GM20431 (cell line): ENCODE results near the gene ALPL.

Source experiments
- in situ Hi-C: fragments of 300-500 bp; cut with MseI, MboI; formaldehyde crosslinking; loops from one replicate; pipeline ENCODE4 v1.15.0; 2020; ENCODE audit warnings: low sequenced_read_pairs; ENCODE audit not compliant: unreplicated experiment

Gene ALPL

GRCh38 chr1:21525340-21525717 is 16.1 kb downstream of the ALPL start:
- in situ Hi-C loops = no loop called here

DNA sequence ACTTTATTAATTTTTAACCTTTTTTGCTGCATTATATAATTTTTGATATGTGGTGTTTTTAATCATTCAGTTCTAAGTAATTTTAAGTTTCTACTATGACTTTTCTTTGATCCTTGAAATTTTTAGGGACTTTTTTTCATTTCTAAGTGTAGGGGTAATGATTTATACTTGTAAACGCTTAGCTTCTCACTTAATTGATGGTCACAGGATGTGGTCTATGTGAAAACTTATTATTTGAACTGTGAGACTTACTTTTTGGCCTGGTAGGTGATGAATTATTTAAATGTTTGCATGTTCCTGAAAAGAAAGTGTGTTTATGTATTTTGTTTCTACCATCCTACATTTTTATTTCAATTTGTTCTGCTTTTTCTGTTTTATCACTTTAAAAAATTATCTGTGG is 17.2 kb downstream of the ALPL start:
- in situ Hi-C loops = no loop called here

DNA sequence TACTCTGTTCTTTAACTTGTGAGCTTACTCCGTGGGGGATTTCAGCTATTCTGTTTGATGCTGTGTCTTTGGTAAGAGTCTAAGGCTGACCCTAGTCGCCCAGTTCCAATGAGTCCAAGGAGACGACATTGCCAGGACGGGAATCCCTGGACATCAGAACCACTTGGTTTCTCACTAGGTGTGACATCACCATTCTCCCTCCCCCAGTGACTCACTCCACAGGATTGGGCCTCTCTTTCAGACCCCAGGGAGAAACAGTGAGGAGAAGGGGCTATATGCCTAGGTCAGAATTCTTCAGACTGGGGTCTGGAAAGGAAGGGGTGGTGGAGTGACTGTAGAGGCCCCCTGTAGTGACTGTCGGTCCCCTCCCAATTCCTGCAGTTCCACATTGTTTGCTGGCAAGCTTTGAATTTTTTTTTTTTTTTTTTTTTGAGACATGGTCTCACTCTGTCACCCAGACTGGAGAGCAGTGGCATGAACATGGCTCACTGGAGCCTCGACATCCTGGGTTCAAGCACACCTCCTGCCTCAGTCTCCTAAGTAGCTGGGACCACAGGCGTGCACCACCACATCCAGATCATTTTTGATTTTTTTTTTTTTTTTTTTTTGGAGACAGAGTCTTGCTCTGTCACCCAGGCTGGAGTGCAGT is 21.3 kb downstream of the ALPL start:
- in situ Hi-C loops = no loop called here

GRCh38 chr1:21531241-21531640 is 22.0 kb downstream of the ALPL start:
- in situ Hi-C loops = no loop called here

DNA sequence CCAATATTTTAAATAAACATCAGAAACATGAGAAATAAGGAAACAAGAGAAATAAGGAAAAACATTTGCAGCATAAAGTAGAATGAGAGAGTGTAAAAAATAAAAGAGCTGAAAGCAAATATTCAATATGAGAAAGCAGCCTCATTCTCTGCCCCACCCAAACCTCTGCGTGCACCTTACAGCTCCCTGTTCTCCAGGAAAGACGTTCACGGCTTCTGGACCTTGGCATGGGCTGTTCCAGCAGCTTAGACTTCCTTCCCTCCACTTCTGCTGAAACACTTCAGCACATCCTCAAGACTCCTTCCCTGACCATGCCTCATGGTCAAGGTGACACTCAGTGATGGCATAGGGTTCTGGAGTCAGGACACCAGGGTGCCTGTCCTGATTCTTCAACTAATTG is 23.3 kb downstream of the ALPL start:
- in situ Hi-C loops = no loop called here

GRCh38 chr1:21532992-21533534 is 23.8 kb downstream of the ALPL start:
- in situ Hi-C loops = no loop called here

DNA sequence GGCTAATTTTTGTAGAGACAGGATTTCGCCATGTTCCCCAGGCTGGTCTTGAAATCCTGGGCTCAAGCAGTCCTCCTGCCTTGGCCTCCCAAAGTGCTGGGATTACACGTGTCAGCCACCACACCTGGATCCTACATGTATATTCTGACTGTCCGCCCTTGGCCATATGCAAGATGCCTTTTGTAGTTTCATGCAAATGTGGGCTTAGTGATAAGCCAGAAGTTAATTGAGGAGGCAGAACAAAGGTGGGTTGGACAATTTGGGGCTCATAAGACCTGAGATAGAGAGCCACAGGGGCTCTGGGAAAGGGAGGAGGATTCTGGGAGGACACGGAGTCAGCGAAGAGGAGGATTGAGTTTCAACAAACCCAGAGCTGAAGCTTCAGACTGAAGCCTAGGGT is 24.9 kb downstream of the ALPL start:
- in situ Hi-C loops = no loop called here

- in situ Hi-C loops = no loop called here
Observed at GRCh38 chr1:21534674-21535378, 25.6 kb downstream of the ALPL start.

DNA sequence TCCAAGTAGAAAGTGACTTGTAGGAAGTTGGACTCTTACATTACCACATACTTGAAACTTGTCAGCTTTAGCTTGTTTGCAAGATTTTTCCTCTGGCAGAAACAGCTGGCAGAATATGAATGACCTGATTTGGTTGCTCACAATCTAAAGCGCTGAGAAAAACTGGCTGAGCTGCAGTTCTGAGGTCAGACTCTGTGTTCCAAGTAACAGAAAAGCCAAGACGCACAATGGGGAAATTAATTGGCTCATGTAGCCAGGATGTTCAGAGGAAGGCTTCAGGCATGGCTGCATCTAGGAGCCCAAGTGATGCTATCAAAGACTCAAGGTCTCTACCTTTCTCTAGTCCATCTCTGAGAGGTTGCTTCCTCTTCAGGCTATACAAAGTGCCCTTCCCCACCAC is 27.0 kb downstream of the ALPL start:
- in situ Hi-C loops = no loop called here

- in situ Hi-C loops = no loop called here
Observed at GRCh38 chr1:21537511-21537931, 28.3 kb downstream of the ALPL start.

GRCh38 chr1:21537932-21538630 is 28.9 kb downstream of the ALPL start:
- in situ Hi-C loops = no loop called here

DNA sequence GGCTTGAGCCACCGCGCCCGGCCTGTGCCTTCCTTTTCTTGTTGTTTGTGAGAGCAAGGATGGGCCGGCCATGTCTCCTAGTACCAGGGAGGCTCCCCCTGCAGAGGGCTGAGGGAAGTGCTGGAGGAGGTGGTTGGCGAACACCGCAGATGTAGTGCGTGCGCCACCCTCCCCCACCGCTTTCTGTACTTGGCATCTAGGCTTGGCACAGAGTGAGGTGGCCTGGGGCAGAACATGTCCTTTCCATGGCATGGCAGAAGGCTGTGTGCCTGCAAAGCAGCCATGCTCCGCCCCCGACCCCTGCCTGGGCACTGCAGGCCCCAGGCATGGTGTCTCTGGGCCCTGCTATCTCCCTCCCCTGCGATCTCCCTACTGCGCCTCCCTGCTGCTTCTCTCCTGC is 30.7 kb downstream of the ALPL start:
- in situ Hi-C loops = no loop called here

- in situ Hi-C loops = no loop called here
Observed at GRCh38 chr1:21541329-21541728, 32.1 kb downstream of the ALPL start.

- in situ Hi-C loops = no loop called here
Observed at GRCh38 chr1:21541835-21542234, 32.6 kb downstream of the ALPL start.

- in situ Hi-C loops = no loop called here
Observed at GRCh38 chr1:21543598-21543997, 34.4 kb downstream of the ALPL start.

GRCh38 chr1:21544095-21544494 is 34.9 kb downstream of the ALPL start:
- in situ Hi-C loops = no loop called here

DNA sequence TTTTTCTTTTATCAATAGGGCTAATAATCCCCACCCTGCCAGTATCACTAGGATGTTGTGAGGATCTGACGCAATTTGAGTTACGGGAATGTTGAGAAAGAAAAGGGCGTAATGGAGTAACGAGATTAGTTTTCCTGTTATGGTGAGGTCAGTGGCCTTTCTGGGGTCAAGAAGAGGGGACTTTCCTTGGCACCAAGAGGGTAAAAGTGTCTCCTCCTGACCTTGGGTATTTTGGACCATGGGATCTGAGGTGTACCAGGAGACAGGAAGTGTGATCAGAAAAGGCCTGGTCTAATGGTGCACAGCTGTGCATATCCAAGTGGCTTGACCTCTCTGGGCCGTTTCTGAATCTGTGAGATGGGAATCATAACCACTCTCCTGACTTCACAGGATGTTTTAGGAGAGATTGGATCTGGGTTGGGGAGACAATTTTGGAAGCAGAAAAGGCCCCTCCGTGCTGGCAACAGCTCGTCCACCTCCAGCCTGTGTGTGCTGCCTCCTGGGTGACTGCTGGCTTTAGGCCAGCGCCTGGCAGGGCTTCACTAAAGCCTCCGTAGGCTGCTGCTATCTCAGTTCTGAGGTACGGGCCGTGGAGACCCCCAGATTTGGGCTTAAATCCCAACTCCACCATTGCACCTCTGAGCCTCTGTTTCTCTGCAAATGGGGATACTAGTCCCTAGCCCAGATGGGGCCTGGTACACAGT is 37.1 kb downstream of the ALPL start:
- in situ Hi-C loops = no loop called here

DNA sequence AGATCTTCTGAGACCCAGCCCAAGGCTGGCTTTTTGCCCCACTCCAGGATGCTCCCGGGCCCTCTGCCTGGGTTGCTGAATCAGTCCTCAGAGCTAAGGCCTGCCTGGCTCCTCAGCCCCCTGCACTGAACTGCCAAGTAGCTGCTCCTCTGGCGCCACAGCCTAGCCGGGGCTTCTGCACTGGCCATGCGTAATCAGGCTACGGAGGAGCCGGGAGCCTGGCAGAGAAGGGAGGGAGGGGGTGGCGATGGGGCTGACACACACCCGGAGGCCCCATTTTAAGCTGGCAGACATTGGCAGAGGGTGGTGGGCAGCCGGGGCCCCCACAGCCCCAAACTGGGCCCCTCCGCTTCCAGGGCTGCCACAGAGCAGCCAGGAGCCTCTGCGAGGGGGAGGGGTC is 38.7 kb downstream of the ALPL start:
- in situ Hi-C loops = no loop called here

- in situ Hi-C loops = no loop called here
Observed at GRCh38 chr1:21550097-21550496, 40.9 kb downstream of the ALPL start.

- in situ Hi-C loops = no loop called here
Observed at GRCh38 chr1:21550866-21551475, 41.7 kb downstream of the ALPL start.
